EL (cell line): Measurements from ENCODE around the gene MAPKAP1.

Experiments used
- DNase-seq: peaks from one replicate; pipeline ENCODE4 v3.0.0-alpha.2; 2016

Gene MAPKAP1

GRCh38 chr9:125529589-125530515, 177.2 kb downstream of the MAPKAP1 start:
- DNase-seq: no peak

DNA sequence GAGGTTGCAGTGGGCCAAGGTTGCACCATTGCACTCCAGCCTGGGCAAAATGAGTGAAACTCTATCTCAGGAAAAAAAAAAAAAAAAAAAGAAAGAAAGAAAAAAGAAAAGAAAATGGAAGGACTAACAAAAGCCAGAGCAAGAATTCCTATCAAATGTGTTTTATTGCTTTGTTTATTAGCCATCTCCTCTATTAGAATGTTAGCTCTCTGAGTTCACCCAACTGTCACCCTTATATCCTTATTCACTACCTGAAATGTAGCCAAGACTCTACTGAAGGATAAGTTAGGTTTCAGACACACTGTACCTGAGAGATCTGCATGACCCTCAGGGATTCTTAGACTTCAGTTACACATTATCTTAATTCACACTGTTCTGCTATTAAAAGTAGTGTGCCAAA, 177.9 kb downstream of the MAPKAP1 start:
- no peak for DNase-seq

DNA sequence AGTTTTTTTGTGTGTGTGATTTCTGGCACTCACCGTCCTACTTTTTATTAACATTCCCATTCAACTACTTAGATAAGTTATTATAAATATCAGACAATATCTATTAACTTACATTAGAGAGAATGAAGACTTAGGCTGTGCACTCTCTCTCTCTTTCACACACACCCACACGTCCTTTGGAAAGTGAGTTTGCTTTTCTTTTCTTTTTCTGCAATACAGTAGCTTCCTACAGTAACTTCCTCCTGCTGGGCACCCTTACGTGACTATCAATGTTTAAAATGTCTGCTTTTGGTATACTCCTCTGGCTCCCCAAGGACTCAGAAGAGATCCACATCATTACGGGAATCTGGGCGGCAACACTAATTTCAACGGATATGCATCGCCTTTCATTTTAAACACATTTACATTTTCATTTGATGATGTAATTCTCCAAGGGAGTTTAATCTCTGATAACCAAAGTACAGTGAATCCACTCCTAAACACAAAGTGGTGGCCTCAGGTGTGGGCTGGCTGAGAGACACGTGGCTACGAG, 179.5 kb downstream of the MAPKAP1 start:
- no peak for DNase-seq

GRCh38 chr9:125525921-125526631, 180.9 kb downstream of the MAPKAP1 start:
- DNase-seq: peak; percentile 38

DNA sequence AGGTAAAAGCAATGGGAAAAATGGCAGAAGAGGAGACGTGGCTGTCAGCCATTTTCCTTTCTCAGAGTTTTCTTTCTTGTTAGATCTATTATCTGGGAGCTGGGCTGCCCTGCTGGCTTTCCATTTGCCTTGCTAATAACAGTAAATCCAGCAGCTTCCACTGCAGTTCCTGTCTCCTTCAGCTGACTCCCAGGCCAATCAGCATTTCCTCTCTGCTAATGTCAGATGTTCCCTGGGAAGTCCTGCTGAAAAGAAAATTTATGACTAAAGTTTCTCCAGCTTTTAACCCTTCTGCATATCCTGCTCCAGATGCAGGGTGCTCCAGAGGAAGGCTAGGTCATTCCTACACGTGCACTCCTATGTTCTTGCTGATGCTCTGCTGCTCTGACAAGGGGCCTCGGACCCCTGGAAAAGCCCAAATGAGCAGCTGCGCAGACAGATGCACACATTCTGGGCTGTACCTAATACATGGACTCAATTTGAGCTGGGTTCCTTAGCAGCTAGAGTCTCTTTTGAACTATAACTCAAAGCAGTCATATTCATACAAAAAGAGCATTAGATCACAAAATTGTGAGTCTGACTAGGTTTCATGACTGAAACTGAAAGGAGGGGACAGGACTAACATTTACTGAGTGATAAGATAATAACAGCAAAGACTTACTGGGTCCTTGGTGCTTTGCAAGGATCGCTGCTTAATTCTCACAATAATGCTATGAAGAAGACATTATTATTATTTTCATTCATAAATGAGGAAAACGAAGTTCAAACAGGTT, 182.2 kb downstream of the MAPKAP1 start:
- no peak for DNase-seq

DNA sequence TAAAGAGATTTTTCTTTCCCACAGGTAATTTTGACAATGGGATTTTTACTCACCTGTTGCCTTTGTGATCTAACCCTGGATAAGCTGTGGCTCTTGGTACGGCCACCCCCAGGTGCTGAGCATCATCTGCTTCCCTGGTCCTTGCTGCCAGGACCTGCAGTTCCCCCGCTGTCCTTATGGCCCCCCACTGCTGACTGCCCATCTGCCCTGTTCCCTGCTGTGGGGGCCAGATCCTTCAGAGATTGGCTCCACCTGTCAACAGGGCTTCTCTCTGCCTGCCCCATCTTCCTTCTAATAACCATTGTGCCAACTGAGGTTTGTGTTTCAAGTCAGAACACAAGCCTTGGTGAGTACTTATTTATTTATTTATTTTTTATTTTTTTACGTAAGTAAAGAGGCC, 183.3 kb downstream of the MAPKAP1 start:
- no peak for DNase-seq

GRCh38 chr9:125522328-125522725, 184.7 kb downstream of the MAPKAP1 start:
- peak; percentile 80 for DNase-seq

GRCh38 chr9:125521462-125522327, 185.3 kb downstream of the MAPKAP1 start:
- DNase-seq: peak; percentile 94

DNA sequence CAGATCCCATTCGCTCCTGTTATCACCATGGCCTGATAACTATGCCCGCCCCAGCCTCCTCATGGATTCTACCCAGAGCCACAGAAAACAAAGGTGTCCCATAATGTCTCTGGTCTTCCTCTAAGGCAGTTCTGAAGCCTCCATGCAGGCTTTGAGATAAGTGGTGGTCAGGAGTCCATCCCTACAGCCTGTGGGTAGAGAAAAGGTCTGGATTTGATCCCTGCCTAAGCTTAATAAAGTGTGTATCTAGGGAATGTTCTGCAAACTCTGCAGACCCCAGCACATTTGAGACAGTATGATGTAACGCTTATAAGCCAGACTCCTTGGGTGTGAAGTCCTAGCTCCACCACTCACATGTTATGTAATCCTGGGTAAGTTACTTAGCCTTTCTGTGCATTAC, 187.3 kb downstream of the MAPKAP1 start:
- DNase-seq: no peak

DNA sequence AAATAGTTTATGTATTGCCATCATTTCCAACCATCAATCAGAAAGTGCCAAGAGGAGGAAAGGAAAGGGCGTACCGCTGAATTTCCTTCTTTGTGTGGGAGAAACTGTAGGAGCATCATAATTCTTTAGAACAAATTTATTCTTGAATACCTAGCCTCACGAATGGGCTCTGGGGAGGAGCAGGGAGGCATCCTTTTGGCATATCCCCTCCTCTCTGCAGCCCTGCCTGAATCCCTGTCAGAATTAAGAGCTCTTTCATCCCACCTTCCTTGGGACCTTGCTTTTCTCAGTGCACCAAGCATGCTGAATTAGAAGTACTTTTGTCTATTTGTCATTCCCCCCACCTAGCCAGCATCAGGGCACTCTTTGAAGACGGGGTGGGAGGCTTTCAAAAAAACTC, 189.4 kb downstream of the MAPKAP1 start:
- no peak for DNase-seq

- DNase-seq: no peak
These were observed 190.7 kb downstream of the MAPKAP1 start for GRCh38 chr9:125515983-125516940.

DNA sequence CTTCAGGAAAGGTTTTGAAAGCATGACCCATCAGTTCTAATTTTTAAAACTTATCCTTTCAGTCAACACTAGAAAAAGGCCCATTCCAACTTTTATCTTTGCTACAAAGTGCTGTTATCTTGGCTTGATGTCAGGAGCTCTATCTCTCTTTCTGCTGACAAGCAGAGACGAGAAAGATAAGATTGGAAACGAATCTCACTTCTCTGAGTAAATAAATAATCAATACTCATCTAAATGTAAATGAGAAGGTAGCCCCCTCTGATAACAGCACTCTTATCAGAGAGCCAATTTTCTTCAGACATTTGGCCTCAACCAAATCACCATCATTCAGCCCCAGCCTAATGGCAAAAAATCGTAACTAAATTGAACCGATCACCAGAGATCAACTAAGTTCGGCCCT, 191.7 kb downstream of the MAPKAP1 start:
- DNase-seq: no peak

DNA sequence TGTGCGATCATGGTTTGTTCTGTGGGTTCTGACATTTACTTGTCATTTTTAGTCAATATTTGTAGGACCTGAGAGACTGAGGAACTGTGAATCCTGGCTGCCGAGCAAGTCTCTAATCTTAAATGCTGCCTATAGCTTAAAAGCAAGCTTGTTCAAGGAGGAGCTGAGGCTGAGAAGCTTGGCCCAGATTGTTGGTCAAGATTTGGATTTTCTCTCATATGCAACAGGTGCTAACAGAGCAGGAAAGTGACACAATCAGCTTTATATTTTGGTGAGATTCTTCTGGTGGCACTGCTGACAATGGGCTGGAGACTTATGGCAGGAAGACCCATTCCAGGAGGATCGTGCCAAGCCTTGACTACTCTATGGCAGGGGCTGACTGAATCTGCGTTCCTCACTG, 192.5 kb downstream of the MAPKAP1 start:
- DNase-seq: no peak

DNA sequence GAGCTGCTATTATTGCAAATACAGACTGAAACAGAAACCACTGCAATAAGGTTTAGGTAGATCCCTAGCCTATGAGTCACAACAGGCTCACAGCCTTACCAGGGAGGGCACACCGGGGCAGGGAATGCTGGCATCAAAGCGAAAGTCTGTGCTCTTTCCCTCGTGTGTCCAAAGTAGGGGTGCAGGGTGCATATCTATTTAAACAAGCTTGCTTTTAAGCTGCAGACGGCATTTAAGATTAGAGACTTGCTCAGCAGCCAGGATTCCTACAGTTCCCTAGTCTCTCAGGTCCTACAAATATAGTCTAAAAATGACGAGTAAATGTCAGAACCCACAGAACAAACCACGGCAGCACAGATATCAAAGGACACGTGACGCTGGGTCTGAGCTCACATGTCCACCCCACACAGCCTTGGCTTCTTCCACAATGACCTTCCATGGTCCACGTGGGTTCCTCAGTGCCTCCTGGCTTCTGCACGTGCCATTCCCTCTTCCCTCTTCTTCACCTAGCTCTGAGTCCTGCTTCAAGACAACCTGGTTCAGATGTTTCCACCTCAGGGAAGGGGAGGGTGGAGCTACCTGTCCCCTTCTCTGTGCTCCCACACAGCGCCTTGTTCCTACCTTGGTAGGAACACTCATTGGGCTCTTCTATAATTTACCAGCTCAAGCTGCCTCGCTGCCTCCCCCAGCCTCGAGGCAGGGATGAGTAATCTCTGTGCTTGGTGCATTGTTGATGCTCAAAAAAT, 193.2 kb downstream of the MAPKAP1 start:
- peak; percentile 79 for DNase-seq

- no peak for DNase-seq
These were observed 193.7 kb downstream of the MAPKAP1 start for GRCh38 chr9:125513303-125513667.

GRCh38 chr9:125511789-125512660, 195.0 kb downstream of the MAPKAP1 start:
- peak; percentile 48 for DNase-seq

GRCh38 chr9:125510980-125511379, 196.0 kb downstream of the MAPKAP1 start:
- no peak for DNase-seq

DNA sequence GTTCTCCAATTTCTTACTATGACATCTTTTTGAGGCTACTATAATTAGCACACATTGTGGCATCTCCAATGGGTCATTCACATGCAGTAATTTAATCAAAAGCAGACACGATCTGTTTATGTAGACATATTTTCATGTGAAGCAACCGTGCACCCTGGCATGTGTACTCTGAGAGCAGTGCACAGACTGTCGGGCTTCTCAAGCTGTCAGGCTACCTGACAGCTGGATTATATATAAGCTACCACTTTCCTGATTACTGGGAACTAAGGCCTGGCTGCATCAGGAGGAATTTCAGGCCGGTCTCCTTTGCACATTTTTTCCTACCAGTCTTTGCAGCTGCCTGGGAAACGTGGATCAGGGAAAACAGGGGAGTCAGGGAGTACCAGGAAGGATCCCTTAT, 197.5 kb downstream of the MAPKAP1 start:
- DNase-seq: peak; percentile 50

GRCh38 chr9:125508249-125508648, 198.8 kb downstream of the MAPKAP1 start:
- no peak for DNase-seq
